NCI-H128 (cell line): ENCODE data around the gene ZNF25.
"Not testable (repeated sequence)": the region's sequence is repeated elsewhere in the genome, so short reads cannot be mapped to it uniquely, and the experiment has no call there.

Experiments
- DNase-seq: peaks from one replicate; lab custom pipeline; 2025; ENCODE audit not compliant: unreplicated experiment; lab: John Stamatoyannopoulos, UW

The ZNF25 gene

DNA sequence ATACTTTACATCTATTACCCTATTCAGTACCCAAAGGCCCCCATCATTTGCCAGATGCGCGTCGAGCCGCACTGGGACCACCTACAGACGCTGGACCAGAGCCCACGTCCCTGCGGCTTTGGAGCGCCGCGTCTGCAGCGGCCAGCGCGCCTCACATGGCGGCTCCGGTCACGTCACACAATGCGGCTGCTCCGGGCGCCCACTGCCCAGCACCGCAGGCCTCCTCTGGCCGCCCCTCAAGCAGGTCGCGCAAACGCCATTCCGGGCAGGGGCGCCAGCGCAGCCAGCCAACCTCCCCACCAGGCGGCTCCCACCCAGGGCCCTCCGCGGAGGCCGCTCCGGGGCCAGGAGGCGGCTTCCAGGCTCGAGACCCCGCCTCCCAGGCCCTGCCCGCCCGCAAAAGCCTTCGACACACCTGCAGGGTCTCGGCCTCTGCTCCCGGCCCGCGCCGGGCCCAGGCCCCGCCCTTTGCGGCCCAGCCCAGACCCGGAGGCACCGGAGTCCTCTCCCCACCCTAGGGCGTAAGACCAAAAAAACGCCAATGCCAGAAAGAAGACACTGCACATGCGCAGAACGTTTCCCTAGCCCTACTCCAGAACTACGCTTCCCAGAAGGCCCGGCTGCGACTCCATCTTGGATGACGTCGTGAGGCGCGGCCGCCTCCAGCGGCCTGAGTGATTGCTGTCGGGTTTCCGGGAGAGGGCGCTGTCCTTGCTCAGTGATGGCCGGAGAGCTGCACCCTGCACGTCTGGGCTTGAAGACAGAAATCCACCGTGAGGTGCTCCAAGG is at the start of gene ZNF25:
Gene ZNF25 (minus strand): TSS at position 557 of the 789 bp plus-strand sequence. CDS start 4,925 bp downstream, outside the sequence.
- peak; percentile 95 for DNase-seq

DNA sequence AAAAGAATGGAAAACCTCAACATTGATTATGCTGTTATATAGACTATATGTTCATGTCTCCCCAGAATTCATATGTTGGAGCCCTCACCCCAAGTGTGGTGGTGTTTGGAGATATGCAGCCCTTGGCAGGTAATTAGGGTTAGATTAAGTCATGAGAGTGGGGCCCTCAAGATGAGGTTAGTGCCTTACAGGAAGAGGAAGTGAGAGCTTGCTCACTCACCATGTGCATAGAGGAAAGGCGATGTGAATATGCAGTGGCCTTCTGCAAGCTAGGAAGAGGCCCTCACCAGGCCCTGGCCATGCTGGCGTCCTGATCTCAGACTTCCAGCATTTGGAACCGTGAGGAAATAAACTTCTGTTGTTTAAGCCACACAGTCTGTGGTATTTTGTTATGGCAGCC is 48.8 kb upstream of the ZNF25 start:
- DNase-seq: no peak

DNA sequence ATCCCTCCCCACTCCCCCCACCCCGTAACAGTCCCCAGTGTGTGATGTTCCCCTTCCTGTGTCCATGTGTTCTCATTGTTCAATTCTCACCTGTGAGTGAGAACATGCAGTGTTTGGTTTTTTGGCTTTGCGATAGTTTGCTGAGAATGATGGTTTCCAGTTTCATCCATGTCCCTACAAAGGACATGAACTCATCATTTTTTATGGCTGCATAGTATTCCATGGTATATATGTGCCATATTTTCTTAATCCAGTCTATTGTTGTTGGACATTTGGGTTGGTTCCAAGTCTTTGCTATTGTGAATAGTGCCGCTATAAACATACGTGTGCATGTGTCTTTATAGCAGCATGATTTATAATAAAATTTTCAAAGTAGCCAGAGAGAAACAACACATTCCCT is 42.7 kb upstream of the ZNF25 start:
- not testable (repeated sequence) for DNase-seq

- no peak for DNase-seq
Observed at GRCh38 chr10:38016354-38016753, 39.9 kb upstream of the ZNF25 start.

GRCh38 chr10:38010119-38010903 is 33.9 kb upstream of the ZNF25 start, which contains the start of gene ZNF33A:
ZNF33A (plus strand) TSS chr10:38010675; CDS start chr10:38012342, 1,667 bp downstream.
- peak; percentile 61 for DNase-seq

DNA sequence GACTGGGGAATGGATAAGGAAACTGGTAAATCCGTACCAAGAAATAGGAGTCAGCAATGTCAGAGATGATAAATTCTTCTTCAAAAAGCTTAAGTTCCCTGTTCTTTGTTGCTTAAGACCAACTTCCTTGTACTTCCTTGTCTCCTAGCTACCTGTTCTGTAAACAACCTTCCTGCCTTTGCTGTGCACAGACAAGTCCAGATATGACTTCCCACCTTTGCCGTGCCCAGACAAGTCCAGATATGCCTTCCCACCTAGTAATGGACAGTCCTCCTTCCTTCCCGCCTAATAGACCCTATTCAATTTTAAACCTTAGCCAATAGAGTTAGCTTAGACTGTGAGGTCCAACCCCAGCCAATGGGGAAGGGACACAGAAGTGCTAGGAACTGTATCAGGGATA is 31.5 kb upstream of the ZNF25 start:
- DNase-seq: no peak

DNA sequence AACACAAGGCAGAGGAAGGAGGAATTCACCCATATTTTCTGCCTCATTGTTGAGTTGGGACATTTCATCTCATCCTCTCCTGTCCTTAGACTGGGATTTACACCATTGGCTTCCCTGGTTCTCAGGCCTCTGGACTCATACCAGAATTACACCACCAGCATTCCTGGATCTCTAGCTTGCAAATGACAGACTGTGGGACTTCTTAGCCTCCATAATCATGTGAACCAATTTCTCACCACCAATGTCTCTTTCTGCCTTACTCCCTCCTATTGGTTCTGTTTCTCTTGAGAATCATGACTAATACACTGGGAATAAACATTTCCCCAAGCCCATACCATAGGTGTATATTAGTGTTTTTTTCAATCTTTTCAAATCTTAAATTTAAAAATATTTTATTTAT is 31.1 kb upstream of the ZNF25 start:
- no peak for DNase-seq

- DNase-seq: no peak
Observed at GRCh38 chr10:38003588-38003987, 27.1 kb upstream of the ZNF25 start.

- DNase-seq: no peak
Observed at GRCh38 chr10:38003026-38003425, 26.6 kb upstream of the ZNF25 start.

DNA sequence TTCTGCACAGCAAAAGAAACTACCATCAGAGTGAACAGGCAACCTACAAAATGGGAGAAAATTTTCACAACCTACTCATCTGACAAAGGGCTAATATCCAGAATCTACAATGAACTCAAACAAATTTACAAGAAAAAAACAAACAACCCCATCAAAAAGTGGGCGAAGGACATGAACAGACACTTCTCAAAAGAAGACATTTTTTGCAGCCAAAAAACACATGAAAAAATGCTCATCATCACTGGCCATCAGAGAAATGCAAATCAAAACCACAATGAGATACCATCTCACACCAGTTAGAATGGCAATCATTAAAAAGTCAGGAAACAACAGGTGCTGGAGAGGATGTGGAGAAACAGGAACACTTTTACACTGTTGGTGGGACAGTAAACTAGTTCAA is 24.0 kb upstream of the ZNF25 start:
- DNase-seq: not testable (repeated sequence)

- DNase-seq: not testable (repeated sequence)
Observed at GRCh38 chr10:37998920-37999319, 22.5 kb upstream of the ZNF25 start.

DNA sequence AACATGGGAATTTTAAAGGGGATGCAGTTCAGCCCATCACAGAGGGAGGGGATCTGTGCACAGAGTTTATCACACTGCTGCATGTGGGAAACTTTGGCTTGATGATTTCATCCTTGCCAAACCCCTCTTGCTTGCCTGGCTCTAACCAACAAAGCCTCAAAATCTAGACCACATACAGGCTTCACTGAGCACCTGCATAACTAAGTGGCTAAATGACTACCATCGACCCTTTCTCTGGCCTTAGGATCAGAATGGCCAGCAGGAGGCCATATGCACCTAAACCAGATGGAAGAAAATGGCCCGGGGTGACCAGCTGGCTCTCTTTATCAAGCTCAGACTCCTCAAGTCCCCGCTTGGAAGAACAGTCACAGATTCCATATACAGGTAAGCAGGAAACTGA is 15.6 kb upstream of the ZNF25 start:
- DNase-seq: no peak

DNA sequence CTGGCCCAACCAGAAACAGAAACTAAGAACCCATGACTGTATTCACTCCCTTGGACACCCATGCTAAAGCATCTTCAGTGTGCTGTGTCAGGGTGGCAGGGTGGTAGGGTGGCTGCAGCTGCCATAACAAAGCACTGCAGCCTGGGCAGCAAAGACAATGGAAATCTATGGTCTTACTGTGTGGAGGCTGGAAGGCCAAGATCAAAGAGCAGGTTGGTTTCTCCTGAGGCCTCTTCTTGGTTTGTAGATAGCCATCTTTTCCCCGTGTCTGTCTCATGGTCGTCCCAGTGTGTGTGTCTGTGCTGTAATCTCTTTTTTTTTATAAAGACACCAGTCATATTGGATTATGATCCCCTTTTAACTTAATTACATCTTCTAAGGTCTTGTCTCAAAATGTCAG is 15.2 kb upstream of the ZNF25 start:
- DNase-seq: no peak

GRCh38 chr10:37976880-37977203 is 395 bp upstream of the ZNF25 start:
- DNase-seq: no peak

DNA sequence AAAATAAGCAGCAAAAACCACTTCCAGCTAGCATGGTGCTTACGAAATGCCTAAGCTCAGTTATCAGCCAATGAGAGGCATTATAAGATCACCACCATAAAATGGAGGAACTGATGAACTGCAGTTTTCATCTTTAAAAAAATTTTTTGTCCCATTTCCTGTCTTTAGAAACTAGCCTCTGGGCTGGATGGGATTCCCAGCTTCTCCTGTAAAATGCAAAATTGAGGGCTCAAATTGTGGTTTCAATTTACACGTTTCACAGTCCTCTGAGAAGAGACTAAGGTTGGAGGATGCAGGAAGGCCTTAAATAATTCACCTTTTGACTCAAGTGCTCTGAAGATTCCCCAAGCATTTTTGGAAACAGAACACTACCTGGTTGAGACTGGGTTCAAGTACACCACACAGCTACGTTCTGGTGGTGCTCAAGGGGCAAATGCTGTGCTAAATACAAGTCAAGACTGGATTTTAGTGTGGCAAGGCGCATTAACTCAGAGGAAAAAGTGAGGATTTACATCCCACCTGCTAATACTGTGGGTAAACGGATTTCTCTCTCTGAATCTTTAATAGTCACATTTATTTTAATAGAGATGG is 951 bp downstream of the ZNF25 start:
- no peak for DNase-seq

DNA sequence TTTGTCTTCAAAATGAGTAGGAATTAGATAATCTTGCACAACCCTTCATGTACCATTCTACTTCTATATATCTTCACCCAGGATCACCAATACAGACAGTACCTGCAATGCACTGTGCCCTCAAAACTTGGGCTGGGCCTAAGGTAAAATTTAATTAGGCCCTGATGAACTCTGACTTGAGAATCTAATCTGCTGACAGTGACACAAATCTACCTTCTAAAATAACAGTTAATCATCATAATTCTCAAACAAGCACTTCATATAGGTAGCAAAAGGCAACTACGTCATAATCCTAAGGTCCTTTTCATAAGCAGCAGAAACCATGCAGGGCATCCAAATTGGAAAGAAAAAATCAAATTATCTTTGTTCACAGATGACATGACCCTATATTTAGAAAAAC is 4.1 kb downstream of the ZNF25 start:
- no peak for DNase-seq

- DNase-seq: no peak
Observed at GRCh38 chr10:37965006-37965405, 11.4 kb downstream of the ZNF25 start.

DNA sequence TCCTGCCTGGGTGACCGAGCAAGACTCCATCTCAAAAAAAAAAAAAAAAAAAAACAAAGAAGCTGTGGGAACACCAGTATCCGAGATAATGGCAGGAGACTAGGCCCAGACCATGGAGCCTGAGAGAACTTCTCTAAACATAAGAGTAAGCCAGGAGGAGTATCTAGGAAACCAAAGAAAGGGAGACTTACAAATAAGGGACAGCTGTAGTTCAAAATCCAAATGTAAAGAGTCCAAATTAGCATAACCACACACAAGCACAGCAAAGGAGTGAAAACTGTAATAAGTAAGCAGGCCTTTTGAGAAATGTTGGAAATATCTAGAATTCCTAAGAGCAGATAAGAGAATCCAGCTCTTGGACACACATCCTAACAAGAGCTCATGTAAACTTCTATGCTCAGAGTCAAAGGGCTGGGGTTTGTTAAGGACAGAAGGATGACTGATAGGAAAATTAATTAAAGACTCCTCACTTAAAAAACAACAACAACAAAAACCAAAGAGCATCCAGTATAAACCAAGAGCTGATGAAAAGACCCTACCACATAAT is 15.8 kb downstream of the ZNF25 start:
- DNase-seq: no peak

GRCh38 chr10:37957841-37958240 is 18.6 kb downstream of the ZNF25 start:
- DNase-seq: no peak

DNA sequence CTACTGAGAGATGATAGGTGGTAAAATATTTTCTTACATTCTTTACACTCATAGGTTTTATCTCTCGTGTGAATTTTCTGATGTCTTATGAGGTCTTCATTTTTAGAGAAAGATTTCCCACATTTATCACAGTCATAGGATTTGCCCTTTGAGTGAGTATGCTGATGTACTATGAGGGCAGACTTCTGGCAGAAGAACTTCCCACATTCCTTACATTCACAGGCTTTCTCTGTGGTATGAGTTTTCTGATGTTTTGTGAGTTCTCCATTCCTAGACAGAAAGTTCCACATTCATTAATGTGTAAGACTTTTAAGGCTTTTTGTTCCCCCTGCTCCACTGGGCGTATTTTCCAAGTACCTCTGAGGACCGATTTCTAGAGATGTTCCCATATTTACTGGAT is 23.5 kb downstream of the ZNF25 start:
- no peak for DNase-seq

DNA sequence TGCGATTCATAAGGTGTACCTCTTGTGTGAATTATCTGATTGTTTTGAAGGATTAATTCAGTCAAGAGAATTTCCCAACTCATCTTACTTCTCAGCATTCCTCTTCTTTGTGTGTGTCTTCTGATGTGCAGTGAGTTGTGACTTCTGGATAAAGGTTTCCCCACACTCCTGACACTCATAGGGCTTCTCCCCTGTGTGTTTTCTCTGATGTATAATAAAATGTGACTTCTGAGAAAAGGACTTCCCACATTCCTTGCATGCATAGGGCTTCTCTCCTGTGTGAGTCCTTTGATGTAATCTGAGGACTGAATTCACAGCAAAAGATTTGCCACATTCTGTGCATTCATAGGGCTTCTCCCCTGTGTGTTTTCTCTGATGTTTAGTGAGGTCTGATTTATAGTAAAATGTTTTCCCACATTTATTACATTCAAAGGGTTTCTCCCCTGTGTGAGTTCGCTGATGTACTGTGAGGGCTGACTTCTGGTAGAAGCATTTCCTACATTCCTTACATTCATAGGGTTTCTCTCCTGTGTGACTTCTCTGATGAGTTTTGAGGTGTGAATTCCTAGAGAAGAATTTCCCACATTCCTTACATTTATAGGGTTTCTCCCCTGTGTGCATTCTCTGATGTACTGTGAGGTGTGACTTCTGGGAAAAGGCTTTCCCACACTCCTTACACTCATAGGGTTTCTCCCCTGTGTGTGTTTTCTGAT is 24.2 kb downstream of the ZNF25 start:
- no peak for DNase-seq
